RWPE2 (cell line): ENCODE data around the gene ANGPTL7.

Source experiments
- ATAC-seq: fragments of 200-7000 bp; cut with Tn5 transposase; 3 replicates; pipeline ENCODE4 v1.9.1; 2021; ENCODE audit warnings: low read depth
- DNase-seq: peaks from one replicate; pipeline ENCODE4 v3.0.0-alpha.2; 2020; ENCODE audit warnings: low spot score
- H3K27ac ChIP-seq: fragments of 450-650 bp; 2 replicates; pipeline ENCODE4 v1.5.1; 2017; ENCODE audit warnings: mild to moderate bottlenecking; ENCODE audit not compliant: poor library complexity, severe bottlenecking
- H3K27me3 ChIP-seq: fragments of 250-450 bp; sonication (Bioruptor Pico); 2 replicates; pipeline ENCODE4 v1.5.1; 2021; ENCODE audit warnings: mild to moderate bottlenecking, moderate library complexity; ENCODE audit not compliant: insufficient read depth, poor library complexity, severe bottlenecking
- H3K36me3 ChIP-seq: fragments of 250-450 bp; sonication (Bioruptor Pico); 2 replicates; pipeline ENCODE4 v1.5.1; 2020; ENCODE audit warnings: low read depth, mild to moderate bottlenecking, moderate library complexity
- H3K4me1 ChIP-seq: fragments of 250-450 bp; sonication (Bioruptor Pico); 2 replicates; pipeline ENCODE4 v1.5.1; 2021; ENCODE audit warnings: mild to moderate bottlenecking, moderate library complexity; ENCODE audit not compliant: insufficient read depth, poor library complexity, severe bottlenecking
- H3K4me3 ChIP-seq: fragments of 250-450 bp; sonication (Bioruptor Pico); 2 replicates; pipeline ENCODE4 v1.5.1; 2021; ENCODE audit warnings: mild to moderate bottlenecking, moderate library complexity; ENCODE audit not compliant: severe bottlenecking
- H3K9me3 ChIP-seq: fragments of 250-450 bp; sonication (Bioruptor Pico); 2 replicates; pipeline ENCODE4 v1.5.1; 2021; ENCODE audit warnings: mild to moderate bottlenecking, moderate library complexity; ENCODE audit not compliant: severe bottlenecking
- TF ChIP-seq, protein P1 (sequence below): fragments of 450-650 bp; IDR thresholded peaks from one replicate; pipeline ENCODE4 v1.5.1; 2017; ENCODE audit warnings: mild to moderate bottlenecking, moderate library complexity; ENCODE audit not compliant: poor library complexity, severe bottlenecking

The ANGPTL7 gene

DNA sequence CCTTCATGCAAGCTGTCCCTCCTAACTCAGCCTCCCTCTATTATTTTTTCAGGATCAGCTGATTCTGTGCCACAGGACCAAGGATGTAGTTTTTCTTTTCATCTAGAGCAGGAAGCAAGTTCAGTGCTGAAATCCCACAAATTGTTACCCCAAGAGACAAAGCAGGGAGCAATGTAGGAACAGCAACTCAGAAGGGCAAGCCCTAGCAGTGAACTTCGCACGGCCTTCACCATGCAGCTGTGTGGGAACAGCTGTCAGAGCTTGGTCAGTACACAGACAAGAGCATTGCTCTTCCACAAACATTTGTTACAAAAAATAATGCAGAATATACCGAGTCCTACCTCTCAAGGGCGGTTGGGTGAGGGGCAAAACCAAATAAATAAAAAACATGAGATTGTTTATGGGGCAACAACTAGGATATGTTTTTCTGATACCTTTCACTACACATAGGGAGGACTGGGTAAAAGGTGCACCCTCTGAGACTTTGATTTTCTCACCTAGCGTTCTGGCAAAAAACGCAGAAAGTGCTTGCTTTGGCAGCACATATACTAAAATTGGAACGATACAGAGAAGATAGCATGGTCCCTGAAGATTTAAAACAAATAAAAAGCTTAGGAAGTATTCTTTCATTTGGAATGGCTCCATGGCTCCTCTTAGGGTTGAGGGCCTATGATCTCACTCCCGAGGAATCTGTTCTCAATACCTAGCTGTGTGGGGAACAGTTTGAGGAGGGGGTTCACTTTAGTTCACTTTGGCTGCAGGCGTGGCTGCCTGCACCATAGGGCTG, 37.1 kb upstream of the ANGPTL7 start:
- Histone ChIP-seq H3K4me3 (no peak overlapping the region), H3K27me3 (no peaks in the 10 kb centered on the region), H3K4me1 (peaks cover 12% of the 10 kb centered on the region), H3K27ac (no peak overlapping the region), H3K9me3 (no peaks in the 10 kb centered on the region), H3K36me3 (peaks cover 60% of the 10 kb centered on the region)
- ATAC-seq (no peak), DNase-seq (no peak)
- TF ChIP-seq, protein P1, sequence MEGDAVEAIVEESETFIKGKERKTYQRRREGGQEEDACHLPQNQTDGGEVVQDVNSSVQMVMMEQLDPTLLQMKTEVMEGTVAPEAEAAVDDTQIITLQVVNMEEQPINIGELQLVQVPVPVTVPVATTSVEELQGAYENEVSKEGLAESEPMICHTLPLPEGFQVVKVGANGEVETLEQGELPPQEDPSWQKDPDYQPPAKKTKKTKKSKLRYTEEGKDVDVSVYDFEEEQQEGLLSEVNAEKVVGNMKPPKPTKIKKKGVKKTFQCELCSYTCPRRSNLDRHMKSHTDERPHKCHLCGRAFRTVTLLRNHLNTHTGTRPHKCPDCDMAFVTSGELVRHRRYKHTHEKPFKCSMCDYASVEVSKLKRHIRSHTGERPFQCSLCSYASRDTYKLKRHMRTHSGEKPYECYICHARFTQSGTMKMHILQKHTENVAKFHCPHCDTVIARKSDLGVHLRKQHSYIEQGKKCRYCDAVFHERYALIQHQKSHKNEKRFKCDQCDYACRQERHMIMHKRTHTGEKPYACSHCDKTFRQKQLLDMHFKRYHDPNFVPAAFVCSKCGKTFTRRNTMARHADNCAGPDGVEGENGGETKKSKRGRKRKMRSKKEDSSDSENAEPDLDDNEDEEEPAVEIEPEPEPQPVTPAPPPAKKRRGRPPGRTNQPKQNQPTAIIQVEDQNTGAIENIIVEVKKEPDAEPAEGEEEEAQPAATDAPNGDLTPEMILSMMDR, result no peak

DNA sequence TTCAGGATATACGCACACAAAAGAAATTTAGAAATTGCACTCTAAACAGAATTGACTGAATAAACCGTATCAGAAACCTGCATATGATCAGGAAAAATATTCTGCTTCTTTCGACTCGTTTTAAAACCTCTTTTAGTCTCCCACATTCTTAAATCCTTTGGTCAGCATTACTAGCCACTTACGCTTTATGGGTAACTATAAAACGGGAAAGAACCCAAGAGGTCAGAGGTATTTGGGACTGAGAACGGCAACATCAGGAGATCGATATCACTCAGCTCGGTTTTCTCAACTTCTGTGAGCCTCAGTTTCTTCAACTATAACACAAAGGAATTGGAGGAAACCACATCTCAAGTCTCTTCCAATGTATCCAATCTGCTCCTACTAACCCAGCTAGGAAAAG, 36.4 kb upstream of the ANGPTL7 start:
- no peak overlapping the region for H3K27ac ChIP-seq
- peaks cover 11% of the 10 kb centered on the region for H3K4me1 ChIP-seq
- H3K27me3 ChIP-seq, result no peaks in the 10 kb centered on the region
- H3K36me3 ChIP-seq, result peaks cover 63% of the 10 kb centered on the region
- no peak overlapping the region for H3K4me3 ChIP-seq
- TF ChIP-seq, protein P1, result no peak
- H3K9me3 ChIP-seq, result no peaks in the 10 kb centered on the region
- ATAC-seq (no peak), DNase-seq (no peak)

DNA sequence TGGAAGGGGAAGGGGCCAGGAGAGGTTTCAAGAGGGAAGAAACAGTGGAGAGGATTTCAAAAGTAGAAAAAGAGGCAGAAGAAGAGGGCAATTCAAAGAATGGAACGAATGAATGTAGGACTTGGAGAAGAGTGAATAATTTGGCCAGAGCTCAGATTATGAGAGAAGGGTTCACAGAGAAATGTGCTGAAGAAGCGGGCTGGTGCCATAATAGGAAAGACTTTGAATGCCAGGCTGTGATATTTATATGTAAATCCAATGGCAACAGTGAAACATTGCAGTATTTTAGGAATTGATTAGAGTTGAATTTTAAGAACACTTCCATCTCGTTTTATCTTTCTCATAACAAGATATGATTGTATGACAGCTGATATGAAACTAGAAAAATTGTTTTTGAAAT, 36.0 kb upstream of the ANGPTL7 start:
- no peak overlapping the region for H3K27ac ChIP-seq
- H3K9me3 ChIP-seq, result no peaks in the 10 kb centered on the region
- no peaks in the 10 kb centered on the region for H3K27me3 ChIP-seq
- H3K36me3 ChIP-seq, result peaks cover 59% of the 10 kb centered on the region
- no peak overlapping the region for H3K4me3 ChIP-seq
- ATAC-seq (no peak), DNase-seq (no peak)
- peaks cover 11% of the 10 kb centered on the region for H3K4me1 ChIP-seq
- TF ChIP-seq, protein P1, result no peak

DNA sequence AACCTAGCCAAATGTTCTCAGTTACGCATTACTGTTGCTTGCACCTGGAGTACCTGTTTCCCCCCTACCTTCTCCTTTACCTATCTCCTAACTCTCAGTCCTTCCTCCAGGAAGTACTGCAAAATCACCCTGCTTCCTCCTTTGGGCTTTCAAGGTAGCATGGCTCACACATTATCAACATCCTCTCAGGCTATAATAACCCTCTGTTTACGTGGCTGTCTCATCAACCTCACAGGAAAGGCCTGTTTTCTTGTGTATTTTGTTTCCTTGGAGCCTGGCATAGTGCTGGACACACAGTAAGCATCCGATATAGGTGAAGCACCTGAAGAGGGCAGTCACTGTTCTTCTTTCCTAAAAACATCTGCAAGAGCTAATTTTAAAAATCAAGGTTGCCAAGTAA, 32.7 kb upstream of the ANGPTL7 start:
- Histone ChIP-seq H3K4me3 (no peak overlapping the region), H3K27ac (no peak overlapping the region), H3K27me3 (no peaks in the 10 kb centered on the region), H3K4me1 (peaks cover 23% of the 10 kb centered on the region), H3K9me3 (no peaks in the 10 kb centered on the region), H3K36me3 (peaks cover 44% of the 10 kb centered on the region)
- TF ChIP-seq, protein P1, result no peak
- DNase-seq (no peak), ATAC-seq (no peak)

DNA sequence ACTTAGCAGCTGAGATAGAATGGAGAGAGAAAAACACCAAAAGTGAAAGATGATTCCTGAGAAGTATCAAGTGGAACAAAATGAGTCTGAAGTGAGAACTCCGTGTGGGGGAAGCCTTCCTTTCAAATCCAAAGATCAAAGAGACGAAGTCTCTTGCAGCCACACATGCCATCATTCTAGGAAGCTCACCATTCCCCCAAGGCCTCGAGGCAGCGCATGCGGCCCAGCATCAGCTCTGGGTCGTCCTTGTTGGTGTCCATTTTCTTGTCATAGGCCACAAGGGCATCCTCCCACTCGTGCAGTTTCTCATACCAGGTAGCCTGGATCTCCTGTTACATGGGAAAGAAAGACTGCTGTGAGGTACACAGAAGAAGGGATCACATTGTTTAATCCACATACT, 32.2 kb upstream of the ANGPTL7 start:
- H3K27ac ChIP-seq, result no peak overlapping the region
- H3K27me3 ChIP-seq, result no peaks in the 10 kb centered on the region
- no peaks in the 10 kb centered on the region for H3K9me3 ChIP-seq
- ATAC-seq, result no peak
- DNase-seq, result no peak
- TF ChIP-seq, protein P1, result no peak
- no peak overlapping the region for H3K4me3 ChIP-seq
- H3K36me3 ChIP-seq, result peaks cover 44% of the 10 kb centered on the region
- H3K4me1 ChIP-seq, result peaks cover 23% of the 10 kb centered on the region
